T-cell (primary cell): ENCODE data around the gene RRAD. TPM values are rescaled to one million over a fixed set of nuclear protein-coding genes. Genes with fewer than 3 reads are reported as not detected.

Source experiments
- ATAC-seq, 4 experiments: fragments of 200-7000 bp in 3 of 4; fragments of 150-1000 bp in 1 of 4; cut with Tn5 transposase; replicated peaks in 1 of 4; 1 replicate in 3 of 4; 2 replicates in 1 of 4; pipeline ENCODE4 v1.10.0; 2021; ENCODE audit warnings: moderate library complexity in 3 of 4, mild to moderate bottlenecking in 2 of 4, moderate number of reproducible peaks in 1 of 4
- CTCF ChIA-PET, 2 donors: fragments of 300-600 bp; sonication (Branson Sonifier 250); formaldehyde crosslinking; loops; one replicate each; lab custom pipeline; 2022; ENCODE audit warnings: antibody characterized with exemption in 2 of 2; lab: Charles Lee
- POLR2A ChIA-PET, 2 donors: fragments of 300-600 bp; sonication (Branson Sonifier 250); formaldehyde crosslinking; loops; one replicate each; lab custom pipeline; 2022; ENCODE audit warnings: antibody characterized with exemption in 2 of 2; lab: Charles Lee
- DNase-seq, 35 experiments: peaks; one replicate each; pipeline versions ENCODE4 v3.0.0 to v3.0.0-alpha.2; 2013 to 2023
- H3K27ac ChIP-seq: one replicate; pipeline ENCODE4 v1.5.1; 2013; ENCODE audit warnings: low read length
- H3K27me3 ChIP-seq, 2 experiments: replicated peaks in 1 of 2; 1 replicate in 1 of 2; 2 replicates in 1 of 2; pipeline versions ENCODE4 v1.6.1 to v1.7.0; 2013; ENCODE audit warnings: low read length in 1 of 2, mixed read lengths in 1 of 2; ENCODE audit not compliant: control insufficient read depth in 2 of 2, insufficient read depth in 2 of 2; ENCODE audit errors: extremely low read depth in 1 of 2
- H3K36me3 ChIP-seq, 2 donors: 1 replicate in 1 of 2; 2 replicates in 1 of 2; pipeline versions ENCODE4 v1.6.1 to v1.7.0; 2013; ENCODE audit warnings: low read length in 1 of 2; ENCODE audit not compliant: control insufficient read depth in 2 of 2, insufficient read depth in 1 of 2; ENCODE audit errors: extremely low read depth in 1 of 2
- H3K4me1 ChIP-seq, 2 experiments: 1 replicate in 1 of 2; 2 replicates in 1 of 2; pipeline versions ENCODE4 v1.6.1 to v1.7.0; 2013; ENCODE audit warnings: low read length in 2 of 2, mixed read lengths in 1 of 2; ENCODE audit not compliant: insufficient read depth in 2 of 2, control insufficient read depth in 1 of 2; ENCODE audit errors: extremely low read depth in 1 of 2
- H3K4me3 ChIP-seq, 2 donors: 1 replicate in 1 of 2; 2 replicates in 1 of 2; pipeline versions ENCODE4 v1.5.1 to v1.7.0; 2013; ENCODE audit warnings: mild to moderate bottlenecking in 2 of 2, low read length in 1 of 2, moderate library complexity in 1 of 2; ENCODE audit not compliant: control insufficient read depth in 1 of 2; ENCODE audit errors: extremely low read depth in 1 of 2
- H3K9me3 ChIP-seq: 2 replicates; pipeline ENCODE4 v1.7.0; 2013
- H3K27ac Mint-ChIP-seq, 2 donors: one replicate each; pipeline ENCODE4 v1.8.0; 2020 to 2021; ENCODE audit warnings: mild to moderate bottlenecking in 2 of 2, mixed read lengths in 2 of 2
- H3K27me3 Mint-ChIP-seq, 2 donors: one replicate each; pipeline ENCODE4 v1.8.0; 2021 to 2022; ENCODE audit warnings: mixed read lengths in 2 of 2
- H3K36me3 Mint-ChIP-seq: one replicate; pipeline ENCODE4 v1.8.0; 2021; ENCODE audit warnings: mixed read lengths
- H3K4me1 Mint-ChIP-seq, 3 donors: one replicate each; pipeline ENCODE4 v1.8.0; 2020 to 2022; ENCODE audit warnings: mixed read lengths in 3 of 3, mild to moderate bottlenecking in 1 of 3
- H3K4me3 Mint-ChIP-seq, 3 donors: one replicate each; pipeline ENCODE4 v1.8.0; 2020 to 2022; ENCODE audit warnings: mild to moderate bottlenecking in 3 of 3, mixed read lengths in 3 of 3, moderate library complexity in 3 of 3
- H3K9me3 Mint-ChIP-seq, 3 donors: one replicate each; pipeline ENCODE4 v1.8.0; 2020 to 2022; ENCODE audit warnings: mixed read lengths in 3 of 3
- WGBS: methylation state at CpG from one replicate; pipeline ENCODE4 v1.1.5; 2013; ENCODE audit warnings: missing lambda C conversion rate; ENCODE audit not compliant: insufficient coverage; 5-methylcytosine and 5-hydroxymethylcytosine counted together
- total RNA-seq, 35 experiments: library from RNA in 6 of 35; stranded (reverse) in 6 of 35; fragments of 120-200 nt in 1 of 35; gene quantifications; one replicate each; pipeline versions ENCODE4 v1.2.1 to v1.2.4 and lab custom pipeline; 2013 to 2026

RRAD gene
- total RNA-seq, 5 donors from 2014 or later (not counting 1 experiment from before 2014, with no cell fraction given): 0.28 to 1.1 (median 0.53) TPM; not detected in 1

- ChIA-PET CTCF (interaction anchor here (0.6 to 1.0 kb wide), 3 partner anchors 16 to 237 kb away, joined by 3 to 4 read pairs (median 3); no protein-coding TSS in a partner anchor), POLR2A (no interaction called here)
- peaks cover 5 to 23% of the 10 kb centered on the region in 2 experiments for H3K4me1 ChIP-seq
- H3K36me3 Mint-ChIP-seq: peaks cover 8% of the 10 kb centered on the region
- no peaks in the 10 kb centered on the region for H3K9me3 ChIP-seq
- H3K27me3 Mint-ChIP-seq: peaks cover 33 to 45% of the 10 kb centered on the region in 2 donors
- no peak overlapping the region for H3K27ac Mint-ChIP-seq
- no peak overlapping the region for H3K27ac ChIP-seq
- peaks cover 7 to 45% of the 10 kb centered on the region in 2 experiments for H3K27me3 ChIP-seq
- WGBS: 27% methylated on average over 21 of the region's 21 CpGs
- no peak for DNase-seq
- peaks cover 0 to 4% (median 0%) of the 10 kb centered on the region in 3 donors for H3K9me3 Mint-ChIP-seq
- H3K4me1 Mint-ChIP-seq: peaks cover 18 to 26% (median 18%) of the 10 kb centered on the region in 3 donors
- H3K36me3 ChIP-seq: no peaks in the 10 kb centered on the region
- H3K4me3 ChIP-seq: peak overlapping the region in 1 of 2 donors; percentile 79
- H3K4me3 Mint-ChIP-seq: peak overlapping the region; percentile 84 to 87 (median 87)
- ATAC-seq: no peak
These were observed 23.5 kb upstream of the RRAD start for GRCh38 chr16:66948837-66949225.

GRCh38 chr16:66948134-66948836 is 22.9 kb upstream of the RRAD start:
- peak in 3 of 35 experiments; percentile 11 to 23 (median 19) for DNase-seq
- Histone ChIP-seq H3K27ac (no peak overlapping the region), H3K9me3 (no peaks in the 10 kb centered on the region), H3K4me1 (peaks cover 5 to 23% of the 10 kb centered on the region in 2 experiments), H3K27me3 (peaks cover 7 to 39% of the 10 kb centered on the region in 2 experiments), H3K36me3 (peaks cover 0 to 4% of the 10 kb centered on the region in 2 donors), H3K4me3 (peak overlapping the region; percentile 54 to 79)
- H3K36me3 Mint-ChIP-seq: peaks cover 8% of the 10 kb centered on the region
- POLR2A ChIA-PET: no interaction called here
- no peak overlapping the region for H3K27ac Mint-ChIP-seq
- H3K9me3 Mint-ChIP-seq: peaks cover 0 to 4% (median 0%) of the 10 kb centered on the region in 3 donors
- CTCF ChIA-PET: interaction anchor here in 1 of 2 donors (1.0 kb wide), 1 partner anchor 237 kb away, joined by 3 read pairs; no protein-coding TSS in a partner anchor
- 1% methylated on average over 35 of the region's 44 CpGs for WGBS
- peaks cover 31 to 41% of the 10 kb centered on the region in 2 donors for H3K27me3 Mint-ChIP-seq
- ATAC-seq: peak; percentile 7 to 47 (median 26)
- peaks cover 17 to 25% (median 18%) of the 10 kb centered on the region in 3 donors for H3K4me1 Mint-ChIP-seq
- peak overlapping the region; percentile 84 to 87 (median 87) for H3K4me3 Mint-ChIP-seq

GRCh38 chr16:66947302-66948065 is 22.1 kb upstream of the RRAD start:
- WGBS: 8% methylated on average over 7 of the region's 23 CpGs
- peak overlapping the region; percentile 54 to 79 for H3K4me3 ChIP-seq
- H3K36me3 Mint-ChIP-seq: peaks cover 15% of the 10 kb centered on the region

GRCh38 chr16:66946974-66947301 is 21.6 kb upstream of the RRAD start:
- H3K36me3 Mint-ChIP-seq: peaks cover 20% of the 10 kb centered on the region
- H3K27ac Mint-ChIP-seq: peak overlapping the region in 1 of 2 donors; percentile 47
- Histone ChIP-seq H3K4me3 (no peak overlapping the region), H3K36me3 (peaks cover 0 to 17% of the 10 kb centered on the region in 2 donors), H3K4me1 (peaks cover 5 to 23% of the 10 kb centered on the region in 2 experiments), H3K9me3 (no peaks in the 10 kb centered on the region), H3K27me3 (peaks cover 7 to 30% of the 10 kb centered on the region in 2 experiments), H3K27ac (no peak overlapping the region)
- CTCF ChIA-PET: no interaction called here
- peaks cover 25 to 33% of the 10 kb centered on the region in 2 donors for H3K27me3 Mint-ChIP-seq
- H3K4me1 Mint-ChIP-seq: peaks cover 17 to 25% (median 18%) of the 10 kb centered on the region in 3 donors
- ATAC-seq (no peak), DNase-seq (no peak)
- 57% methylated on average over 3 of the region's 5 CpGs for WGBS
- peaks cover 0 to 4% (median 0%) of the 10 kb centered on the region in 3 donors for H3K9me3 Mint-ChIP-seq
- POLR2A ChIA-PET: interaction anchor here in 1 of 2 donors (0.7 kb wide), 1 partner anchor 278 kb away, joined by 3 read pairs; no protein-coding TSS in a partner anchor
- peak overlapping the region; percentile 84 to 87 (median 87) for H3K4me3 Mint-ChIP-seq

More at GRCh38 chr16:66947302-66948065, 22.1 kb upstream of the RRAD start:
- POLR2A ChIA-PET: interaction anchor here in 1 of 2 donors (0.7 kb wide), 1 partner anchor 278 kb away, joined by 3 read pairs; no protein-coding TSS in a partner anchor
- Mint-ChIP-seq H3K27me3 (peaks cover 25 to 35% of the 10 kb centered on the region in 2 donors), H3K9me3 (peaks cover 0 to 4% (median 0%) of the 10 kb centered on the region in 3 donors), H3K4me1 (peaks cover 17 to 25% (median 18%) of the 10 kb centered on the region in 3 donors), H3K4me3 (peak overlapping the region; percentile 84 to 87 (median 87)), H3K27ac (peak overlapping the region in 1 of 2 donors; percentile 47)
- Histone ChIP-seq H3K36me3 (peaks cover 0 to 11% of the 10 kb centered on the region in 2 donors), H3K27me3 (peaks cover 7 to 35% of the 10 kb centered on the region in 2 experiments), H3K27ac (no peak overlapping the region), H3K4me1 (peaks cover 5 to 23% of the 10 kb centered on the region in 2 experiments), H3K9me3 (no peaks in the 10 kb centered on the region)
- DNase-seq (peak; percentile 53 to 91 (median 80)), ATAC-seq (peak; percentile 85 to 90 (median 88))
- CTCF ChIA-PET: no interaction called here

- ChIA-PET POLR2A (no interaction called here), CTCF (no interaction called here)
- no peak for DNase-seq
- Histone ChIP-seq H3K27ac (no peak overlapping the region), H3K4me3 (no peak overlapping the region), H3K27me3 (peaks cover 6 to 28% of the 10 kb centered on the region in 2 experiments), H3K4me1 (peaks cover 5 to 23% of the 10 kb centered on the region in 2 experiments), H3K9me3 (no peaks in the 10 kb centered on the region), H3K36me3 (peaks cover 2 to 21% of the 10 kb centered on the region in 2 donors)
- ATAC-seq: no peak
- peaks cover 17 to 25% (median 18%) of the 10 kb centered on the region in 3 donors for H3K4me1 Mint-ChIP-seq
- peaks cover 0 to 3% (median 0%) of the 10 kb centered on the region in 3 donors for H3K9me3 Mint-ChIP-seq
- 78% methylated on average over 7 of the region's 7 CpGs for WGBS
- H3K27ac Mint-ChIP-seq: no peak overlapping the region
- H3K4me3 Mint-ChIP-seq: no peak overlapping the region
- H3K27me3 Mint-ChIP-seq: peaks cover 21 to 29% of the 10 kb centered on the region in 2 donors
- H3K36me3 Mint-ChIP-seq: peaks cover 20% of the 10 kb centered on the region
These were observed 21.2 kb upstream of the RRAD start for GRCh38 chr16:66946541-66946940.

GRCh38 chr16:66945939-66946338 is 20.6 kb upstream of the RRAD start:
- ChIA-PET POLR2A (no interaction called here), CTCF (no interaction called here)
- H3K4me3 ChIP-seq: no peak overlapping the region
- ATAC-seq (no peak), DNase-seq (no peak)
- H3K36me3 Mint-ChIP-seq: peaks cover 23% of the 10 kb centered on the region
- H3K27me3 ChIP-seq: peaks cover under 1 to 27% of the 10 kb centered on the region in 2 experiments
- no peak overlapping the region for H3K27ac Mint-ChIP-seq
- peaks cover 15 to 25% of the 10 kb centered on the region in 2 donors for H3K27me3 Mint-ChIP-seq
- peaks cover 17 to 25% (median 18%) of the 10 kb centered on the region in 3 donors for H3K4me1 Mint-ChIP-seq
- no peaks in the 10 kb centered on the region for H3K9me3 Mint-ChIP-seq
- no peak overlapping the region for H3K4me3 Mint-ChIP-seq
- H3K27ac ChIP-seq: no peak overlapping the region
- peaks cover 5 to 23% of the 10 kb centered on the region in 2 experiments for H3K4me1 ChIP-seq
- no peaks in the 10 kb centered on the region for H3K9me3 ChIP-seq
- peaks cover 8 to 27% of the 10 kb centered on the region in 2 donors for H3K36me3 ChIP-seq
- 78% methylated on average over 2 of the region's 4 CpGs for WGBS
